HepG2 (cell line): ENCODE measurements around the gene TMEM35A. TPM values are rescaled to one million over a fixed set of nuclear protein-coding genes. Genes with fewer than 3 reads are reported as not detected.
"Not testable (repeated sequence)": the region's sequence is repeated elsewhere in the genome, so short reads cannot be mapped to it uniquely, and the experiment has no call there.

Source experiments
- ATAC-seq: fragments of 200-7000 bp; cut with Tn5 transposase; 3 replicates; pipeline ENCODE4 v1.9.1; 2020; ENCODE audit warnings: mild to moderate bottlenecking, moderate library complexity
- BruUV-seq: library from RNA; stranded (reverse); fragments of 400-500 nt; replicated peaks from 2 replicates; lab custom pipeline; 2021; lab: Mats Ljungman, UMichigan
- CTCF ChIA-PET: fragments of 300-600 bp; formaldehyde crosslinking; extraction: SDS; loops from one replicate; lab custom pipeline; 2021; ENCODE audit warnings: low total read pairs, inconsistent platforms, low intra/inter-chr PET ratio; lab: Yijun Ruan, JAX
- POLR2A ChIA-PET: fragments of 350-600 bp; sonication (Branson Sonifier 250); formaldehyde crosslinking; loops from one replicate; lab custom pipeline; 2020; ENCODE audit warnings: antibody characterized with exemption, inconsistent platforms; lab: Yijun Ruan, JAX
- DNase-seq: peaks from one replicate; pipeline ENCODE4 v3.0.0-alpha.2; 2015; ENCODE audit warnings: low spot score
- FAIRE-seq: peaks from 3 replicates; lab custom pipeline; 2011; peaks lifted over from hg19 to GRCh38; lab: Jason Lieb, UNC
- H2AFZ ChIP-seq: one replicate; pipeline ENCODE4 v1.6.1; 2011; ENCODE audit warnings: low read length, inconsistent platforms
- H3K27ac ChIP-seq: fragments of 300-600 bp; 3 replicates; pipeline ENCODE4 v1.8.0; 2011; ENCODE audit warnings: mixed run types, mild to moderate bottlenecking, mixed read lengths, low read length, inconsistent platforms; ENCODE audit not compliant: insufficient read depth; ENCODE audit errors: extremely low read length
- H3K27me3 ChIP-seq, 2 experiments: fragments of 200-600 bp in 1 of 2; 2 replicates in 1 of 2; 3 replicates in 1 of 2; pipeline versions ENCODE4 v1.6.0 to v1.8.0; 2011; ENCODE audit warnings: low read length in 2 of 2, mild to moderate bottlenecking in 2 of 2, moderate library complexity in 2 of 2, inconsistent platforms in 1 of 2; ENCODE audit not compliant: insufficient read depth in 2 of 2, control insufficient read depth in 1 of 2
- H3K36me3 ChIP-seq, 2 experiments: fragments of 200-600 bp in 1 of 2; replicated peaks in 1 of 2; 2 replicates in 1 of 2; 3 replicates in 1 of 2; pipeline versions ENCODE4 v1.5.1 to v1.8.0; 2011; ENCODE audit warnings: low read length in 2 of 2, inconsistent platforms in 1 of 2; ENCODE audit not compliant: insufficient read depth in 2 of 2, control insufficient read depth in 1 of 2
- H3K4me1 ChIP-seq: 2 replicates; pipeline ENCODE4 v1.5.1; 2012; ENCODE audit warnings: low read length, inconsistent platforms; ENCODE audit not compliant: insufficient read depth
- H3K4me2 ChIP-seq: 2 replicates; pipeline ENCODE4 v1.6.0; 2011; ENCODE audit warnings: low read depth, low read length, inconsistent platforms
- H3K4me3 ChIP-seq, 3 experiments: fragments of 200-600 bp in 1 of 3; sonication (generic), shearing (Covaris generic) in 1 of 3; replicated peaks in 1 of 3; 2 replicates each; pipeline ENCODE4 v1.5.1; 2011 to 2016; ENCODE audit warnings: low read length in 3 of 3, inconsistent platforms in 2 of 3, low read depth in 2 of 3, mild to moderate bottlenecking in 2 of 3, control low read depth in 1 of 3, mixed read lengths in 1 of 3; ENCODE audit not compliant: insufficient read depth in 1 of 3
- H3K79me2 ChIP-seq: one replicate; pipeline ENCODE4 v1.6.1; 2011; ENCODE audit warnings: low read length, inconsistent platforms; ENCODE audit not compliant: insufficient read depth
- H3K9ac ChIP-seq: 2 replicates; pipeline ENCODE4 v1.6.0; 2011; ENCODE audit warnings: mild to moderate bottlenecking, low read depth, low read length, inconsistent platforms; ENCODE audit not compliant: insufficient read depth
- H3K9me3 ChIP-seq: 2 replicates; pipeline ENCODE4 v1.5.1; 2012; ENCODE audit warnings: mild to moderate bottlenecking, low read length
- H4K20me1 ChIP-seq: 2 replicates; pipeline ENCODE4 v1.6.0; 2011; ENCODE audit warnings: inconsistent platforms, mild to moderate bottlenecking, low read length, moderate library complexity; ENCODE audit not compliant: insufficient read depth
- ELF3 ChIP-seq: IDR thresholded peaks from 2 replicates; pipeline ENCODE4 v1.6.1; 2016; ENCODE audit warnings: missing genetic modification reagents, missing compliant biosample characterization
- HNRNPLL ChIP-seq: fragments of 200-400 bp; formaldehyde crosslinking; IDR thresholded peaks from 2 replicates; pipeline ENCODE4 v1.6.1; 2017; ENCODE audit warnings: mild to moderate bottlenecking, low read depth, low read length; ENCODE audit not compliant: poor library complexity, severe bottlenecking
- TEAD2 ChIP-seq: sonication (generic); formaldehyde crosslinking; IDR thresholded peaks from 2 replicates; pipeline ENCODE4 v1.9.0; 2021; ENCODE audit warnings: missing genetic modification reagents
- ZNF12 ChIP-seq: sonication (generic); formaldehyde crosslinking; IDR thresholded peaks from 2 replicates; pipeline ENCODE4 v1.5.0; 2020; ENCODE audit warnings: missing genetic modification reagents
- ZNF234 ChIP-seq: sonication (generic); formaldehyde crosslinking; conservative IDR thresholded peaks from 2 replicates; pipeline ENCODE4 v1.5.1; 2020; ENCODE audit warnings: mild to moderate bottlenecking, missing genetic modification reagents
- WGBS: methylation state at CpG from one replicate; pipeline ENCODE4 v1.1.6; 2017; ENCODE audit warnings: low lambda C conversion rate; 5-methylcytosine and 5-hydroxymethylcytosine counted together
- in situ Hi-C: cut with HindIII; loops from 2 replicates; pipeline ENCODE4 v1.10.0; 2017; ENCODE audit warnings: low pct_unique_long_range_greater_than_20kb; ENCODE audit not compliant: extremely low pct_ligation_motif_present
- intact Hi-C: fragments of 100-400 bp; cut with micrococcal nuclease; formaldehyde crosslinking; loops from one replicate; pipeline ENCODE4 v1.10.0; 2022; ENCODE audit not compliant: unreplicated experiment
- polyA plus RNA-seq, 8 experiments: library from polyadenylated mRNA; depleted of rRNA in 3 of 8; stranded (reverse) in 7 of 8; unstranded in 1 of 8; fragments of >200 nt; fragmentation: Illumina TruSeq in 4 of 8; extraction: Trizol in 4 of 8; gene quantifications; 2 replicates each; pipeline versions ENCODE4 v1.2.1 to v1.2.3, GENCODE V29; 2011 to 2016; ENCODE audit warnings: low read depth in 4 of 8, missing spikeins in 1 of 8, mixed read lengths in 1 of 8; ENCODE audit not compliant: insufficient read depth in 1 of 8
- total RNA-seq, 5 experiments: library from RNA; depleted of rRNA; stranded (reverse); fragments of >200 nt; fragmentation: Illumina TruSeq; extraction: Trizol; gene quantifications; 2 replicates each; pipeline ENCODE4 v1.2.3, GENCODE V29; 2016; ENCODE audit warnings: low read depth in 1 of 5
- TF ChIP-seq, protein P1 (sequence below): sonication (generic); formaldehyde crosslinking; IDR thresholded peaks from 2 replicates; pipeline ENCODE4 v1.4.0; 2020; ENCODE audit warnings: missing genetic modification reagents
- TF ChIP-seq, protein P2 (sequence below): sonication (generic); formaldehyde crosslinking; IDR thresholded peaks from 2 replicates; pipeline ENCODE4 v1.8.1; 2023; ENCODE audit warnings: mild to moderate bottlenecking, missing genetic modification reagents
- TF ChIP-seq, protein P3 (sequence below): sonication (generic); formaldehyde crosslinking; IDR thresholded peaks from 2 replicates; pipeline ENCODE4 v1.5.1; 2020; ENCODE audit warnings: missing genetic modification reagents, mild to moderate bottlenecking, borderline replicate concordance

TMEM35A gene
- total and polyA plus RNA-seq, 2 of the 13 experiments (the other 11 are each of a cell fraction or from before 2014, with no cell fraction given) = 0.03 TPM; not detected in 1

DNA sequence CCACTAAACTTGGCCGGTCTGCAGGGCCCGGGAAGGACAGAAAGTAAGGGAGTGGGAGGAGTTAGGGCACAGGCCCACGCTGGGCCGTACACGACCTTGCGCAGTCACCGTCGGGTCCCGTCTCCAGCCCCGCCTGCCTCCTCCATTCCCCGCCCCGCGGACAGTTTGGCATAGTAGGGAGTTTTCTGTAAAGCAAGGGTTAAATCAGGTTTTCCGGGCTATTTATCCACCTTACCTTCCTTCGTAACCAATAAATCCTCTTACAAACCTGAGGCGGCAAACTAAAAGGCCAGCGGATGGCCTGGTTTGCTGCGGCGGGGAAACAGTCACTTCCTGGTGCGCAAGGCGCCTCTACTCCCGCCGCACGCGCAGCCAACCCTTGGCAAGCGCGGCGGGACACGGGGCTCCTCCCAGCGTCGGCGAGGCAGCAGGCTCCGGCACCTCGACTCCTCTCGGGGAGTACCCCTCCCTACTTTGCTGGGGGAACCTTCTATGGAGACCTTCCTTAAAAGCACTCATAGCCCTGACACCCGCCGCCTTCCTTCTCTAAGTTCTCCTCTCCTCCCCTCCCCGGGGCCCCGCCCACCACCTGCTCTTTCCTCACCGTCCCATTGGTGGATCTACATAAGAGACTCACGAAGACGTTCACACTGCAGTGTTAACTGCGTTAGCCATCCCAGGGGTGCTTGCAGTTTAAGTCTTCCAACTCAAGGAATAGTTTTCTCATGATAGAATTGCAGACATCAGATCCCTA, 27.0 kb upstream of the TMEM35A start, which contains the start of gene TRMT2B (continued):
- TF ChIP-seq, protein P1, sequence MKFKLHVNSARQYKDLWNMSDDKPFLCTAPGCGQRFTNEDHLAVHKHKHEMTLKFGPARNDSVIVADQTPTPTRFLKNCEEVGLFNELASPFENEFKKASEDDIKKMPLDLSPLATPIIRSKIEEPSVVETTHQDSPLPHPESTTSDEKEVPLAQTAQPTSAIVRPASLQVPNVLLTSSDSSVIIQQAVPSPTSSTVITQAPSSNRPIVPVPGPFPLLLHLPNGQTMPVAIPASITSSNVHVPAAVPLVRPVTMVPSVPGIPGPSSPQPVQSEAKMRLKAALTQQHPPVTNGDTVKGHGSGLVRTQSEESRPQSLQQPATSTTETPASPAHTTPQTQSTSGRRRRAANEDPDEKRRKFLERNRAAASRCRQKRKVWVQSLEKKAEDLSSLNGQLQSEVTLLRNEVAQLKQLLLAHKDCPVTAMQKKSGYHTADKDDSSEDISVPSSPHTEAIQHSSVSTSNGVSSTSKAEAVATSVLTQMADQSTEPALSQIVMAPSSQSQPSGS (CRISPR knock-in tag) = 0 out of 2 replicates have a peak, but pooled peaks have one; percentile 18
- peak; percentile 96 for TF ChIP-seq HNRNPLL
- TF ChIP-seq ELF3 (CRISPR knock-in tag) = peak; percentile 52; the same call in 1 of the 2 replicates
- TF ChIP-seq ZNF12 (CRISPR knock-in tag) = no peak
- TF ChIP-seq ZNF234 (CRISPR knock-in tag) = no peak
- no peak for TF ChIP-seq TEAD2 (CRISPR knock-in tag)
- TF ChIP-seq, protein P2, sequence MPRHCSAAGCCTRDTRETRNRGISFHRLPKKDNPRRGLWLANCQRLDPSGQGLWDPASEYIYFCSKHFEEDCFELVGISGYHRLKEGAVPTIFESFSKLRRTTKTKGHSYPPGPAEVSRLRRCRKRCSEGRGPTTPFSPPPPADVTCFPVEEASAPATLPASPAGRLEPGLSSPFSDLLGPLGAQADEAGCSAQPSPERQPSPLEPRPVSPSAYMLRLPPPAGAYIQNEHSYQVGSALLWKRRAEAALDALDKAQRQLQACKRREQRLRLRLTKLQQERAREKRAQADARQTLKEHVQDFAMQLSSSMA (CRISPR knock-in tag) = no peak
- TF ChIP-seq, protein P3, sequence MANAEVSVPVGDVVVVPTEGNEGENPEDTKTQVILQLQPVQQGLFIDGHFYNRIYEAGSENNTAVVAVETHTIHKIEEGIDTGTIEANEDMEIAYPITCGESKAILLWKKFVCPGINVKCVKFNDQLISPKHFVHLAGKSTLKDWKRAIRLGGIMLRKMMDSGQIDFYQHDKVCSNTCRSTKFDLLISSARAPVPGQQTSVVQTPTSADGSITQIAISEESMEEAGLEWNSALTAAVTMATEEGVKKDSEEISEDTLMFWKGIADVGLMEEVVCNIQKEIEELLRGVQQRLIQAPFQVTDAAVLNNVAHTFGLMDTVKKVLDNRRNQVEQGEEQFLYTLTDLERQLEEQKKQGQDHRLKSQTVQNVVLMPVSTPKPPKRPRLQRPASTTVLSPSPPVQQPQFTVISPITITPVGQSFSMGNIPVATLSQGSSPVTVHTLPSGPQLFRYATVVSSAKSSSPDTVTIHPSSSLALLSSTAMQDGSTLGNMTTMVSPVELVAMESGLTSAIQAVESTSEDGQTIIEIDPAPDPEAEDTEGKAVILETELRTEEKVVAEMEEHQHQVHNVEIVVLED (CRISPR knock-in tag) = peak; percentile 39; the same call in 1 of the 2 replicates

DNA sequence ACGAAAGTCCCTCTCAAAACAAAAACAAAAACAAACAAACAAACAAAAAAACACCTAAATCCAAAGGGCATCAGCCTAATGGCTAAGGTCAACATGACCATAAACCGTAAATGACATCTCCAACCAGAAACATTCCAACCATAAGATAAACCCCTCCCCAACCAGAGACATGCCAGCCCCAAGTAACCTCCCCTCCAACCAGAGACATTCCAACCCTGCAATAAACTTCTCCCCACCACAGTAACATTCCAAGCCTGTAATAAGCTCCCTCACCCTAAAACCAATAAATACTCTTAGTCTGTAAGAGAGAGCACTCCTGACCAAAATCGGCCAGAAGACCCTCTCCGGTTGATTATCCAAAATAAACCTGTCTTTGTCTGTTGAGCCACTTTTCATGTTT, 22.1 kb upstream of the TMEM35A start:
- H3K27me3 ChIP-seq, H3K79me2 ChIP-seq, CTCF ChIA-PET, H3K9me3 ChIP-seq, BruUV-seq, intact Hi-C loops, H3K9ac ChIP-seq, ATAC-seq, H4K20me1 ChIP-seq, H2AFZ ChIP-seq, POLR2A ChIA-PET, DNase-seq, H3K4me2 ChIP-seq, H3K4me1 ChIP-seq, H3K36me3 ChIP-seq, in situ Hi-C loops, FAIRE-seq, H3K4me3 ChIP-seq, H3K27ac ChIP-seq: not testable (repeated sequence)
- WGBS = 66% methylated on average over 4 of the region's 4 CpGs
